Measurements from ENCODE around the gene RAI1.

DNA sequence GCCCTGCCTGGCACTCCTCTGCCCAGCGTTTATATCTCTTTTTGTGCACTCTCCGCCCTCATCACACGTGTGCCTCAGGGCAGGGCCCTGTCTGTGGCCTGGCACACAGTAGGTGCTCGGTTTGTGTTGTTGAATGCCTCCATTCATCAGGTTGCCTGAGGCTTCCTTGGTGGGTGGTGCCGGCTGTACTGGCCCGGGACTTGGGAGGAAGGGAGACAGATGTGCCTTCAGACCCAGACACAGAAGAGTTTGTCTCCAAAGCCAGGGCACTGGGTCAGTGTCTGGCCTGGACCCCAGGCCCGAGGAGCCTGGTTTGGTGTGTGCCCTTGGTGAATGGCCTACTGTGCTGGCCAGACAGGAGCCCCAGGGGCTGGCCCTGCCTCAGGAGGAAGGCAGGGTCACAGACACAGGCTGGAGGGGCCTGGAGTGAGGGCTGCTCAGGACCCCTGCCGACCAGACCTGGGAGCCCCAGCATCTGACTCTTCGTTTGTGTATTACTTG, 71.6 kb downstream of the RAI1 start:
- TF ChIP-seq TFCP2L1 (CRISPR knock-in tag; IDR thresholded peaks at IDR 0.05) (no peak), CTCF (IDR thresholded peaks at IDR 0.05) (no peak), REST (IDR thresholded peaks at IDR 0.05) (no peak), RCOR1 (IDR thresholded peaks at IDR 0.05; ENCODE audit: low read depth, low read length) (no peak), TP53 (CRISPR knock-in tag; IDR thresholded peaks at IDR 0.05) (no peak), EP300 (IDR thresholded peaks at IDR 0.05) (no peak), ZSCAN20 (CRISPR knock-in tag; IDR thresholded peaks at IDR 0.05) (no peak), FOSL2 (IDR thresholded peaks at IDR 0.05) (no peak), FOSL2 (CRISPR knock-in tag; IDR thresholded peaks at IDR 0.05) (no peak), ZFP36 (IDR thresholded peaks at IDR 0.05; ENCODE audit: borderline replicate concordance, partially characterized antibody) (no peak)
- TF ChIP-seq, protein P1, sequence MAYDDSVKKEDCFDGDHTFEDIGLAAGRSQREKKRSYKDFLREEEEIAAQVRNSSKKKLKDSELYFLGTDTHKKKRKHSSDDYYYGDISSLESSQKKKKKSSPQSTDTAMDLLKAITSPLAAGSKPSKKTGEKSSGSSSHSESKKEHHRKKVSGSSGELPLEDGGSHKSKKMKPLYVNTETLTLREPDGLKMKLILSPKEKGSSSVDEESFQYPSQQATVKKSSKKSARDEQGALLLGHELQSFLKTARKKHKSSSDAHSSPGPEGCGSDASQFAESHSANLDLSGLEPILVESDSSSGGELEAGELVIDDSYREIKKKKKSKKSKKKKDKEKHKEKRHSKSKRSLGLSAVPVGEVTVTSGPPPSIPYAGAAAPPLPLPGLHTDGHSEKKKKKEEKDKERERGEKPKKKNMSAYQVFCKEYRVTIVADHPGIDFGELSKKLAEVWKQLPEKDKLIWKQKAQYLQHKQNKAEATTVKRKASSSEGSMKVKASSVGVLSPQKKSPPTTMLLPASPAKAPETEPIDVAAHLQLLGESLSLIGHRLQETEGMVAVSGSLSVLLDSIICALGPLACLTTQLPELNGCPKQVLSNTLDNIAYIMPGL (CRISPR knock-in tag; IDR thresholded peaks at IDR 0.05; ENCODE audit: borderline replicate concordance), result no peak
- TF ChIP-seq, protein P2, sequence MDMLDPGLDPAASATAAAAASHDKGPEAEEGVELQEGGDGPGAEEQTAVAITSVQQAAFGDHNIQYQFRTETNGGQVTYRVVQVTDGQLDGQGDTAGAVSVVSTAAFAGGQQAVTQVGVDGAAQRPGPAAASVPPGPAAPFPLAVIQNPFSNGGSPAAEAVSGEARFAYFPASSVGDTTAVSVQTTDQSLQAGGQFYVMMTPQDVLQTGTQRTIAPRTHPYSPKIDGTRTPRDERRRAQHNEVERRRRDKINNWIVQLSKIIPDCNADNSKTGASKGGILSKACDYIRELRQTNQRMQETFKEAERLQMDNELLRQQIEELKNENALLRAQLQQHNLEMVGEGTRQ (IDR thresholded peaks at IDR 0.05), result no peak

Data from A549 (cell line).